GM23338 (cell line): ENCODE measurements around the gene BATF3. TPM values are rescaled to one million over a fixed set of nuclear protein-coding genes. Genes with fewer than 3 reads are reported as not detected.

Experiments
- ATAC-seq: fragments of 200-7000 bp; cut with Tn5 transposase; 3 replicates; pipeline ENCODE4 v1.9.1; 2020
- DNase-seq: peaks from one replicate; pipeline ENCODE4 v3.0.0-alpha.2; 2015; ENCODE audit warnings: low spot score
- H2AFZ ChIP-seq: fragments of 200-600 bp; sonication (generic); 2 replicates; pipeline ENCODE4 v1.8.0; 2016; ENCODE audit warnings: antibody characterized with exemption, mild to moderate bottlenecking, moderate library complexity
- H3F3A ChIP-seq: fragments of 200-600 bp; sonication (generic); replicated peaks from 2 replicates; pipeline ENCODE4 v1.8.0; 2017; ENCODE audit warnings: antibody characterized with exemption, mixed run types, low read depth
- H3K27ac ChIP-seq: fragments of 200-600 bp; sonication (generic); 2 replicates; pipeline ENCODE4 v1.6.1; 2016; ENCODE audit warnings: low read depth
- H3K27me3 ChIP-seq: fragments of 200-600 bp; sonication (generic); 2 replicates; pipeline ENCODE4 v1.8.0; 2016; ENCODE audit warnings: mild to moderate bottlenecking, mixed run types, moderate library complexity; ENCODE audit not compliant: insufficient read depth
- H3K36me3 ChIP-seq: fragments of 200-600 bp; sonication (generic); 2 replicates; pipeline ENCODE4 v1.8.0; 2016; ENCODE audit warnings: mild to moderate bottlenecking; ENCODE audit not compliant: insufficient read depth
- H3K4me1 ChIP-seq: fragments of 200-600 bp; sonication (generic); 2 replicates; pipeline ENCODE4 v1.8.0; 2016; ENCODE audit warnings: mild to moderate bottlenecking, moderate library complexity; ENCODE audit not compliant: insufficient read depth
- H3K4me2 ChIP-seq: fragments of 200-600 bp; sonication (generic); 2 replicates; pipeline ENCODE4 v1.7.1; 2017; ENCODE audit warnings: mixed run types
- H3K4me3 ChIP-seq: fragments of 200-600 bp; sonication (generic); 2 replicates; pipeline ENCODE4 v1.6.1; 2016; ENCODE audit warnings: mixed run types
- H3K79me2 ChIP-seq: fragments of 200-600 bp; sonication (generic); replicated peaks from 2 replicates; pipeline ENCODE4 v1.8.0; 2017; ENCODE audit warnings: mild to moderate bottlenecking; ENCODE audit not compliant: insufficient read depth
- H3K9me2 ChIP-seq: fragments of 200-600 bp; sonication (generic); 2 replicates; pipeline ENCODE4 v1.8.0; 2017; ENCODE audit not compliant: insufficient read depth
- H4K20me1 ChIP-seq: fragments of 200-600 bp; sonication (generic); replicated peaks from 2 replicates; pipeline ENCODE4 v1.8.0; 2017; ENCODE audit warnings: mild to moderate bottlenecking; ENCODE audit not compliant: insufficient read depth
- H3K27ac Mint-ChIP-seq: 2 replicates; pipeline ENCODE4 v1.8.0; 2020; ENCODE audit warnings: inconsistent platforms, mild to moderate bottlenecking, moderate library complexity, mixed read lengths
- H3K27me3 Mint-ChIP-seq: 3 replicates; pipeline ENCODE4 v1.8.0; 2022; ENCODE audit warnings: low read depth, mild to moderate bottlenecking, moderate library complexity, mixed read lengths, inconsistent platforms; ENCODE audit not compliant: insufficient read depth, poor library complexity
- H3K36me3 Mint-ChIP-seq: 3 replicates; pipeline ENCODE4 v1.8.0; 2021; ENCODE audit warnings: low read depth, mild to moderate bottlenecking, inconsistent platforms, moderate library complexity, mixed read lengths
- H3K4me1 Mint-ChIP-seq: 3 replicates; pipeline ENCODE4 v1.8.0; 2020; ENCODE audit warnings: mild to moderate bottlenecking, inconsistent platforms, mixed read lengths
- H3K4me3 Mint-ChIP-seq: 3 replicates; pipeline ENCODE4 v1.8.0; 2021; ENCODE audit warnings: moderate library complexity, mild to moderate bottlenecking, inconsistent platforms, mixed read lengths
- H3K9me3 Mint-ChIP-seq: 3 replicates; pipeline ENCODE4 v1.8.0; 2020; ENCODE audit warnings: moderate library complexity, mild to moderate bottlenecking, inconsistent platforms, mixed read lengths
- CREB1 ChIP-seq: fragments of 250-450 bp; sonication (Bioruptor Pico); IDR thresholded peaks from 2 replicates; pipeline ENCODE4 v1.5.0; 2020; ENCODE audit warnings: low read depth, mild to moderate bottlenecking, moderate library complexity
- CTCF ChIP-seq, 2 experiments: fragments of 200-600 bp in 1 of 2; sonication (generic) in 1 of 2; conservative IDR thresholded peaks; 2 replicates each; pipeline versions ENCODE4 v1.5.1 to v1.6.1; 2016 to 2017; ENCODE audit warnings: antibody characterized with exemption in 2 of 2, low read depth in 2 of 2, mild to moderate bottlenecking in 2 of 2, moderate library complexity in 1 of 2
- EZH2 ChIP-seq: fragments of 200-600 bp; sonication (generic); IDR thresholded peaks from one replicate; pipeline ENCODE4 v1.8.0; 2017; ENCODE audit warnings: antibody characterized with exemption, mild to moderate bottlenecking, low read depth; ENCODE audit not compliant: unreplicated experiment
- JUNB ChIP-seq: IDR thresholded peaks from one replicate; pipeline ENCODE4 v1.6.1; 2016; ENCODE audit warnings: antibody characterized with exemption; ENCODE audit not compliant: unreplicated experiment
- NANOG ChIP-seq: IDR thresholded peaks from 2 replicates; pipeline ENCODE4 v1.6.1; 2016; ENCODE audit warnings: antibody characterized with exemption, borderline replicate concordance
- REST ChIP-seq: IDR thresholded peaks from one replicate; pipeline ENCODE4 v1.6.1; 2018; ENCODE audit warnings: antibody characterized with exemption; ENCODE audit not compliant: unreplicated experiment
- STAT1 ChIP-seq: IDR thresholded peaks from one replicate; pipeline ENCODE4 v1.6.1; 2016; ENCODE audit warnings: antibody characterized with exemption; ENCODE audit not compliant: unreplicated experiment
- ZNF114 ChIP-seq: fragments of 250-450 bp; sonication (Bioruptor Pico); IDR thresholded peaks from 2 replicates; pipeline ENCODE4 v1.5.0; 2020; ENCODE audit warnings: mild to moderate bottlenecking, moderate library complexity
- ZNF331 ChIP-seq: fragments of 250-450 bp; sonication (Bioruptor Pico); IDR thresholded peaks from 2 replicates; pipeline ENCODE4 v1.5.0; 2020; ENCODE audit warnings: low read depth, mild to moderate bottlenecking, moderate library complexity
- polyA plus RNA-seq: library from polyadenylated mRNA; unstranded; fragments of >200 nt; fragmentation: Nextera tagmentation; extraction: Ambion mirVana; gene quantifications from 2 replicates; pipeline ENCODE4 v1.2.1, GENCODE V29; 2016
- total RNA-seq: library from RNA; depleted of rRNA; stranded (reverse); fragments of >200 nt; shearing (Covaris generic); gene quantifications from 2 replicates; pipeline ENCODE4 v1.2.3, GENCODE V29; 2014

The BATF3 gene
- total and polyA plus RNA-seq, 2 experiments from 2014 or later: 3.6 to 7.8 TPM

GRCh38 chr1:212691561-212692071, 8.0 kb downstream of the BATF3 start:
- Mint-ChIP-seq H3K27ac (no peak overlapping the region), H3K27me3 (peaks cover 3% of the 10 kb centered on the region)

GRCh38 chr1:212690816-212691403, 8.7 kb downstream of the BATF3 start:
- Histone ChIP-seq H3F3A (no peaks in the 10 kb centered on the region), H3K36me3 (no peaks in the 10 kb centered on the region; the same call in 1 of the 2 replicates), H3K4me2 (no peak overlapping the region), H3K79me2 (no peaks in the 10 kb centered on the region), H3K27ac (no peak overlapping the region), H2AFZ (no peak overlapping the region), H4K20me1 (no peaks in the 10 kb centered on the region), H3K4me1 (peaks cover 20% of the 10 kb centered on the region), H3K4me3 (no peak overlapping the region), H3K9me2 (no peaks in the 10 kb centered on the region), H3K27me3 (no peaks in the 10 kb centered on the region)
- H3K4me3 Mint-ChIP-seq: no peak overlapping the region
- H3K36me3 Mint-ChIP-seq: no peaks in the 10 kb centered on the region; the same call in 2 of the 3 replicates
- H3K27ac Mint-ChIP-seq: no peak overlapping the region
- H3K9me3 Mint-ChIP-seq: no peaks in the 10 kb centered on the region
- ATAC-seq (no peak), DNase-seq (no peak)
- peaks cover 3% of the 10 kb centered on the region for H3K27me3 Mint-ChIP-seq
- peaks cover 11% of the 10 kb centered on the region for H3K4me1 Mint-ChIP-seq
- TF ChIP-seq NANOG (no peak), REST (no peak), CTCF (conservative IDR thresholded peaks at IDR 0.05; ENCODE audit: low read depth in 2 of 2) (no peak), STAT1 (no peak), JUNB (no peak), CREB1 (CRISPR knock-in tag) (no peak), EZH2 (no peak), ZNF331 (CRISPR knock-in tag) (no peak)

More at GRCh38 chr1:212691561-212692071, 8.0 kb downstream of the BATF3 start:
- no peak overlapping the region for H3K27ac ChIP-seq
- no peaks in the 10 kb centered on the region for H4K20me1 ChIP-seq
- Mint-ChIP-seq H3K9me3 (no peaks in the 10 kb centered on the region), H3K4me3 (no peak overlapping the region), H3K4me1 (peaks cover 11% of the 10 kb centered on the region), H3K36me3 (no peaks in the 10 kb centered on the region; the same call in 2 of the 3 replicates)
- no peak overlapping the region for H3K4me2 ChIP-seq
- H3K4me1 ChIP-seq: peaks cover 20% of the 10 kb centered on the region
- DNase-seq (no peak), ATAC-seq (no peak)
- no peaks in the 10 kb centered on the region for H3K79me2 ChIP-seq
- no peak for TF ChIP-seq CREB1 (CRISPR knock-in tag)
- TF ChIP-seq REST: no peak
- TF ChIP-seq EZH2: no peak
- no peak for TF ChIP-seq ZNF114
- H2AFZ ChIP-seq: no peak overlapping the region
- H3K4me3 ChIP-seq: no peak overlapping the region
- H3K27me3 ChIP-seq: peaks cover 3% of the 10 kb centered on the region; the same call in 1 of the 2 replicates
- no peaks in the 10 kb centered on the region for H3F3A ChIP-seq
- no peaks in the 10 kb centered on the region for H3K9me2 ChIP-seq
- no peaks in the 10 kb centered on the region; the same call in 1 of the 2 replicates for H3K36me3 ChIP-seq
